ENCODE measurements around the gene CTBP2.

- TF ChIP-seq POLR2A (IDR thresholded peaks at IDR 0.05) (no peak), EP300 (IDR thresholded peaks at IDR 0.05) (no peak), CTCF (IDR thresholded peaks at IDR 0.05) (no peak), POLR2AphosphoS5 (IDR thresholded peaks at IDR 0.05) (no peak)
Measured at GRCh38 chr10:125186431-125187170, 26.2 kb upstream of the CTBP2 start.

All from stomach (tissue), 4 donors.